GM18526 (cell line): ENCODE measurements around the gene AQP2.

Experiments used
- POLR2A ChIP-seq: IDR thresholded peaks from 3 replicates; pipeline ENCODE4 v1.6.1; 2011; ENCODE audit not compliant: insufficient read length; ENCODE audit errors: extremely low read depth

Gene AQP2

DNA sequence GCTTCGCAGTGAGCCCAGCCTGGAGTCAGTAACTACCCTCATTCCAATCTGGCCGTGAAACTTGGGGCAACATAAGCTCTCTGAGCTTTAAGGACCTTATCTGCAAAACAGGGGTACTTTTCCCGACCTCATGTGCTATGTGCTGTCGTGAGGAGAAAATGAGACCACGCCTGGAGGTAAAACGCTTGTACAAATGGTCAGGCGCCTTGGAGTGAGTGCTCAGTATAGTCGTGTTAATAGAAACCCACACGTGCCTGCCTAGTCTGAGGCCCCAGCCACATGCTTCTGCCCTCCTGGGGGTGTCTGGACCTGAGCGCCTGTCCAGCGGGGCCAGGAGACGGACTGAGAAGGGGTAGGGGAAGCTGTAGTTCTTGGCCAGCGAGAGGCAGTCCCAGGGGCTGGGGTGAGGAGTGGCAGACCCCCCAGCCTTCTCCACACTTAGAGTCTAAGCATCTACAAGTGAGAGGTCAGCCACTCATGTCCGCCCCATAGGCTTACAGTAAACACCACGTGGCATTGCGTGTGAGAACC is 16.0 kb downstream of the AQP2 start:
- TF ChIP-seq POLR2A: no peak

DNA sequence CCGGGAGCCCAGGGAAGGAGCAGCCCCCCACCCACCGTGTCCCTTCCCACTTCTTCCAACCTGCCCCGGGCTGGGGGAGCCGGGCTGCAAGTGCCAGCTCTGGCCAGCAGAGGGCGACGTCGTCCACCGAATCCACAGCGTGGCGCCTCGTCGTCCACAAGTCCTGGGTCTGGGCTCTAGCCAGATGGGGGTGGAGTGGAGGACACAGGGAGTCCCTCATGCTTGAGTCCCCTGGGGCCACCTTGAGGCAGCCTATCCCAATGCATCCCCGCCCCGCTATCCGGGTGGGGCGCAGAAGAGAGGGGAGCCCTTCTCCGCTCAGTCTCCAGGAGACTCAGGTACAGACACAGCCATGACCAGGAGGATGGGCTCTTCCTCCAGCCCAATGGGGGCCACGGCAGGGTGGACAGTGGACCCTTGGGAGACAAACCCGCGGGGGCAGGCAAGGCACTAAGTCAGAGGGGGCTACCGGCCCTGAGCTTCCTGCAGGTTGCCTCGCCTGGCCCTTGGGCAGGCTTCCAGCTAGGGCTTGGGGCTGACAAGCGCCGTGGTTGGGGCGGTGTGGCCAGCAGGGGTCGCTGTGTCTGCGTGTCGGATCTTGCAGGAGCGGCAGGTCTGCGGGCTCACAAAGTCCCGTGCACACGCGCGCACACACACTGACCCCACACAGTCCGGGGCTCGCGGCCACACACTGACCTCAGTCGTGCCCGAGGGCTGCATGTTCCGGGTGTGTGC is 16.7 kb downstream of the AQP2 start:
- no peak for TF ChIP-seq POLR2A

DNA sequence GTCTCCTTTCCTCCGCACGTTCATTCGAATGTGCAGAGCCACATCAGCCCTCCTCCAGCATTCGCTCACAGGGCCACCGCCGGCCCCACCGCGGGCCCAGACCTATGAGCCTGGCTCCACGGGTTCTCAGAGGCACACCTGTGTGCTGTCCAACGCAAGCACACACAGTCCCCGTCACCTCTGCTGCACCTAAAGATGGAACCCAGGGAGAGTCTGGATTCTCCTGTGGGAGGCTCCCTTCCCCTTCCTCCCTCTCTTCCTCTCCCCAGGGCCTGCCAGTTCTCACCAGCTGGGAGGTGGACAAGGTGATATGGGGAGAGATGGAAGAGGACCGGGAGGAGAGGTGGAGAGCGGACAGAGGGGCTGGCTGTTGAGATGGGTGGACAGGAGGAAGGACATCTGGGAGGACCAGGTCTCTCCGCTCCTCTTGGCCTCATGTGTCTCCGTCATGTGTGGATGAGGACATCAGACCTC is 17.3 kb downstream of the AQP2 start:
- TF ChIP-seq POLR2A: no peak

DNA sequence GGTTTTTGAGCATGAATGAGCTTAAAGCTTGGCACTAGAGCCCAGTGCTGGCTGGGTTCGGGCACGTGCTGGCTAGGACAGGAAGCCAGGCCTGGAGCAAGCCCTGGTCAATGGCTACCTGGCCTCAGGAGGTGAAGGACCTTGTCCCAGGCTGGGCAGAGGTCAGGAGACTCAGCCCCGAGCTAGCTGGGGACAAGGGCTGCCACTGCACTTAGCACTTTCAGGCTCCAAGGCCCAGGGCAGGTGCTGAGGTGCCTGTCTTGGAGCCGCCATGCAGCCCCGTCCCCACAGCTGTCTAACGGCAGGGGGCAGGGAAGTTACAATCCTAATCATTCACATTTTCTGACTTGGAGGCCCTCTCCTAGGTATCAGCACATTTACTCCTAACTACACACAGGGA is 17.9 kb downstream of the AQP2 start:
- TF ChIP-seq POLR2A: no peak

DNA sequence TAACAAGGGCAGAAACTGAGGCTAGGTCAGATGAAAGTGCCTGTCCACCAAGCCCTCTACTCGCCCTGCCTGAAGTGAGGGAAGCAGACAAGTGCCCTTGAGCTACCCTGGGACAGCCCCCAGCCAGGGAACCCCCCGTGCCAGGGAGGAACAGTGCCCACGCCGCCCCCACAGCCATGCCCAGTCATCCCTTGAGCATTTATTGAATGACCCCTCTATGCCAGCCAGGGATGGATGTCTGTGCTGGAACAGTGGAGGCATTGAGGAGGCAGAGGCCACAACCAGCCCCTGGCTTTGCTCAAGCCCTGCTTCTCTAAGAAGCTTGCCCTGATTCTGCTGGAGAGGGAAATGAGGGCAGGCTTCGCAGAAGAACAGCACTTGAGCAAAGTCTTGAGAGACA is 18.5 kb downstream of the AQP2 start:
- TF ChIP-seq POLR2A: no peak

DNA sequence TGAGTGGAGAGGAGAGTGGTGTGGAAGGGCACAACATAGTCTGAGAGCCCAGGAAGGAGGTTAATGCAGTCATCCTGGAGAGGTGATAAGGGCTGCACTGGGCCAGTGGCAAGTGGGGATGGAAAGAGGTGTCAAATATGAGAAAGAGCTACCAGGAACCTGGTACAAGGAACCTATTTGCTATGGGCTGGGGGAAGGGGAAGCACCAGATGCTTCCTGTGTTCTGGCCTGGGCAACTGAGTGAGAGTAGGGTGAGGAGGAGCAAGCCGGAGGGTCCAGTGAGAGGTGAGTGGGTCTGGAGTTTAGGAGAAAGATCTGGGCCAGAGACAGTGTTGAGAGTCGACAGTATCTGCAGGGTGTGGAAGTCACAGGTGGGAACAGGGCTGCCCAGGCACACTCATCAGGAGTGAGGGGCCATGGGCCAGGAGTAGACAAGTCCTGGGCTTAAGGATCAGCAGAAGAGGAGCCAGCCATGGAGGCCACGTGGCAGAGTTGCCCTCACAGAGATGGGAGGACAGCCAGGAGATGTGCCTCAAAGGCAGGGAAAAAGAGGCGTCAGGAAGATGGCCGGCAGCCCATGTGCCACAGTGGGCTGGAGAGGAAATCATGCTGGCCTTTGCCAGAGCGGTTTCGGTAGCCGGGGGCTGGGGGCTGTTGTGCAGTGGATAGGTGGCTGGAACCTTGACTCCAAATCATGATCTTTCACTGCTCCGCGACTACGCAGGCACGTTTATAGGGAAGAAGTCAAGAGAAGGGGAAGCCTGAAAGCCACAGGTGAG is 19.3 kb downstream of the AQP2 start:
- TF ChIP-seq POLR2A: no peak

DNA sequence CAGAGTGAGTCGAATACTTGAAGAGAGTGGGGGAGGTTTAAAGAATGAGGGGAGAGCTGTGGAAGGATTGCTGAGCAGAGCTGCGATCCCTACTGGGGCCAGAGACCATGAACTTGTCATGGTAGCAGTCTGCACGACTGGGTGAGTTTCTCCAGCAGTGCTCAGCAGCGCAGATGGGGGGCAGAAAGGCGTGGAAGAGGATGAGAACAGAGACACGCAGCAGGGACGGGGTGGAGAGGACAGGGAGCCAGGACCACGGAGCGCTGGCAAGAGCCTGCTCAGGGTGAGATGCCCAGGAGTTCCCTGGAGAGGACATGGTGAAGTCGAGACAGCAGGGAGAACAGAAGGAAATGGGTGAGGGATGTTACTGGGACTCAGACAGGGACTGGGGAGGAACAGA is 20.1 kb downstream of the AQP2 start:
- no peak for TF ChIP-seq POLR2A

DNA sequence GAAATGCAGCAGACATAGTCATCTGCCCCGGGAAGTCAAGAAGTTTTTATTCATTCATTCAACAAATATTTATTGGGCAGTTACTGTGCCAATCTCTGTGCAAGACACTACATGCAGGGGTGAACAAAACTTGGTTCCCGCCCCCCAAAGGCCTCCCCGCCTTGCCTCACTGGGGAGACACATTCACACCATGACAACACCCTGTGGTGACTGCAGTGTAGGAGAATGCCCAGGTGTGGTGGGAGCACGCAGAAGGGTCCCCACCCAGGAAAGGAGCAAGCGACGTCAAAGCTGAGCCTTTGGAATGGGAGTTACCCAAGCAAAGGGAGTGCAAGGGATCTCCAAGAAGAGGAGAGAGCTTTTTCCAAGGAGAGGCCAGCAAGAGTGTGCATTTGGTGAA is 20.6 kb downstream of the AQP2 start:
- no peak for TF ChIP-seq POLR2A

DNA sequence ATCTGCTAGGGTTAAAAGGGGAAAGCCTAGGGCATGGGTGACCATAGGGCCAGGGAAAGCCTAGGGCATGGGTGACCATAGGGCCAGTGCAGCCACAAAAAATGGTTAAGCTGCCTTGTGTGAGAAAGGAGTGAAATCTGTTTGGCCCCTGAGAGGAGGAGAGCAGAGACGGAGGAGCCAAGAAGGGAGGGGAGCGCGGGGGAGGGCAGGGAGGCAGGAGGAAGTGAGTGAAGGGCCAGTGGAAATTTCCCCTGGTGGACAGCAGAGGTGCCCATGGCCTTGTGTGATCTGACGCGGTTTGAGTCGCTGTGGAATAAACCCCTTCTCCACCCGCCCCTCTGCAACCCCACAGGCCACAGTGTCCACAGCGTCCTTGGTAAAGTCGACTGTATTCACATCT is 21.6 kb downstream of the AQP2 start:
- no peak for TF ChIP-seq POLR2A

DNA sequence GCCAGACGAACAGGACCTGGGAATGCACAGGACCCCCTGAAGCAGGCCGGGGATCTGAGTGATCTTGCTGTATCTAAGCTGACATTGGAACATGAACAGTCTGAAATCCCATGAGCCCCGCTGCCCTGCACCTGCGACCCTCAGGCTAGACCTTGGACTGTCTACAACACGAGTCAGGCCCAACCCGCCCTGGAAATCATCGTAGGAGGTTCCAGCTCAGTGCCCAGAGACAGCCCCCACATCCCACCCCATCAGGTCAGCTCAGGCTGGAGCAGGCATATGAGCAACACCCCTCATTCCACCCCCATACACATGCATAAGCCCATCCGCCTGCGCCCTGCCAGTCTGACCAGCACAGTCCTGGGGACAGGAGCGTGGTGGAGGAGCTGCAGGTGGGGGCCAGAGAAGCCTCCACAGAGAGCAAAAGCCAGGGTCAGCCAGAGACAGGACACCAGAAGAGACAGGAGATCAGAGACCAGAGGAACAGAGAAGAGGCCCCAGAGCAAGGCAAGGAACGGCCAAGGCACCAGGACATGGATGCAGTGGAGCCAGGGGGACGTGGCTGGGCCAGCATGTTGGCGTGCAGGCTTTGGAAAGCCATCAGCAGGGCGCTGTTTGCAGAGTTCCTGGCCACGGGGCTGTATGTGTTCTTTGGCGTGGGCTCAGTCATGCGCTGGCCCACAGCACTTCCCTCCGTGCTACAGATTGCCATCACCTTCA is 22.3 kb downstream of the AQP2 start, which contains the start of gene AQP6:
TSS of gene AQP6 (plus strand) at position 307 of the 720 bp plus-strand sequence. CDS start at position 534, 227 bp downstream.
- no peak for TF ChIP-seq POLR2A

DNA sequence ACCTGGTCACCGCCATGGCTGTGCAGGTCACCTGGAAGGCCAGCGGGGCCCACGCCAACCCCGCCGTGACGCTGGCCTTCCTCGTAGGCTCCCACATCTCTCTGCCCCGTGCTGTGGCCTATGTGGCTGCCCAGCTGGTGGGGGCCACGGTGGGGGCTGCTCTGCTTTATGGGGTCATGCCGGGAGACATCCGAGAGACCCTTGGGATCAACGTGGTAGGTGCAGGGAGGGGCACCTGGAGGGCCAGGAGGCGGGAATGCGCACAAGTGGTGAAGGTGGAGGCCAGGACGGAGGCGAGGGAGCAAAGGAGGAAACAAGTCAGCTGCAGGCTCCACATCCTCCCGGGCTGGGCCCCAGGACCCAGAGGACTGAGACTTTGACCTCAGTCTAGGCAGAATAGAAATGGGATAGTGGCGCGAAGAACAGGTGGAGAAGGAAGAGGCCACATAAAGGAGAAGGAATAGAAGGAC is 22.9 kb downstream of the AQP2 start:
- TF ChIP-seq POLR2A: no peak

DNA sequence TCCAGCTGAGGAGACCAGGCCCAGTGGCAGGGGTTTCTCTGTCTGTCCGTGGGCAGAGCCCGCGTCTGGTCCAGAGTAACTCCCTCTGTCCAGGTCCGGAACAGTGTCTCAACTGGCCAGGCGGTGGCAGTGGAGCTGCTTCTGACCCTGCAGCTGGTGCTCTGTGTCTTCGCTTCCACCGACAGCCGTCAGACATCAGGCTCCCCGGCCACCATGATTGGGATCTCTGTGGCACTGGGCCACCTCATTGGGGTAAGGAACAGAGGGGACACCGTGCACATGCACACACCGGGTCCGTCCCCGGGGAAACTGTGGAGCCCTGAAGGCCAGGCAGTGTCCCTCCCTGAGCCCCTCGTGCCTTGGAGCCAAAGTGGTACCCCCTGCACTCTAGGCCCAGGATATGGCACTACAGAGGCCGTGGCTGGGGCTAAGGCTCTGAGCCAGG is 23.7 kb downstream of the AQP2 start:
- TF ChIP-seq POLR2A: no peak

DNA sequence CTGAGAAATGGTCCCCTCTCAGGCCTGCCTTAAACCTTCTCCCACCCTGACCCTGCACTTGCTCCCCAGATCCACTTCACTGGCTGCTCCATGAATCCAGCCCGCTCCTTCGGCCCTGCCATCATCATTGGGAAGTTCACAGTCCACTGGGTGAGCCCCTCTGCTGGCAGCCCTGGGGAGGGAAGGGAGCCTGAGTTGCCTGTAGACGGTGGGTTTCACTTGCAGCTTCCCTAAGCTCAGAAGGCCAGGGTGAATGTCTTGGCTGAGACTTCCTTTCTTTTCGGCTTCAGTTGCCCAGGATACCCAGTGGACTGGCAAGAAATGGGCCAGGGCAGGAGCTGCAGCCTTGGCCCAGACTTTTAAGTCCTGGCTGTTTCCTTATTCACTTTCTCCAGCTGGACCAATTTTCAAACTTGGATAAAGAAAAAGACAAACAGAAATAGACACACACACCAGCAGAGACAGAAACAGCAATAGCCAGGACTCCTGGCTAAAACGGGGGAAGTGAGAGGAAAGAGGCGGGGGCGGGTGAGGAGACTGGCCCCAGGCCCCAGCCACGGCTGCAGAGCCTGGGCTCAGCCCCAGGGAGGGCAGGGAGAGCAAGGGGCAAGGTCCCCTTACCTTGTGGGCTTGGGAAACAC is 24.3 kb downstream of the AQP2 start:
- TF ChIP-seq POLR2A: no peak

DNA sequence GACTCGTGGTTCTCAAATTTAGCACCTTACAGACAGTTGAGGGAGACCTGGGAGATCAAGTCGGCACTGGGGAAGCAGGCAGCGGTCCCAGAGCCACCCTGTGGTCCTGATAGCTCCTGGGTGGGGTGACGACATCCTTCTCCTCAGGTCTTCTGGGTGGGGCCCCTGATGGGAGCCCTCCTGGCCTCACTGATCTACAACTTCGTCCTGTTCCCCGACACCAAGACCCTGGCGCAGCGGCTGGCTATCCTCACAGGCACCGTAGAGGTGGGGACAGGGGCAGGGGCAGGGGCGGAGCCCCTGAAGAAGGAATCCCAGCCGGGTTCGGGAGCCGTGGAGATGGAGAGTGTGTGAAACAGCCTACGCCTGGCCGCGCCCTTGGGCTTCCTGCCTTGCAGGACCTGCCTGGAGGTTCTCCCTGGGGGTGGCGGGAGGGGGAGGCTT is 24.8 kb downstream of the AQP2 start:
- no peak for TF ChIP-seq POLR2A

DNA sequence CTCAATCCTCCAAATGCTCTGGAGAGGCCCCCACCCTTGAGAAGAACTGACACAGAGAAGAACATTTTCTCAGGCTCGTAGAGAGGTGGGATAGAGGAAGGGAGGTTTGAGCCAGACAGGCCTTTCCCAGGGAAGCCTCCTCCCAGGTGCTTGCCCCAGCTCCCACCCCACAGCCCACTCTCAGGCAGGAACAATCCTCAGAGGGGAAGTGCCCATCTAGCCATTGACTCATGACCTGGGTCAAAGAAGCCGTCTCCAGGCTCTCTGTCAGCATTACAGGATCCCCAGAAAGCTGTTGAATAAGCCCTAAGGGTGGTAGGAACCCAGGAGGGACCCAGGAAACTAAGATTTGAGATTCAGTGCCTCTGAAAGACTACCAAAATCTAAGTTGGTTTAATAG is 26.0 kb downstream of the AQP2 start:
- no peak for TF ChIP-seq POLR2A
